CD1c-positive myeloid dendritic cell (primary cell): ENCODE measurements around the gene ZNF180.
"Not testable (repeated sequence)": the region's sequence is repeated elsewhere in the genome, so short reads cannot be mapped to it uniquely, and the experiment has no call there.

Experiments
- DNase-seq: peaks from one replicate; pipeline ENCODE4 v3.0.0-alpha.2; 2016; ENCODE audit errors: extremely low spot score

ZNF180 gene

GRCh38 chr19:44499962-44500949 lies at the start of gene ZNF180:
Gene ZNF180, minus strand, starts transcription at chr19:44500522. Its CDS starts 3,188 bp downstream, at chr19:44497334.
- peak; percentile 97 for DNase-seq

GRCh38 chr19:44549507-44549906 lies 49.2 kb upstream of the ZNF180 start:
- DNase-seq, result no peak

- no peak for DNase-seq
Observed at GRCh38 chr19:44548736-44549135, 48.4 kb upstream of the ZNF180 start.

GRCh38 chr19:44544031-44544430 lies 43.7 kb upstream of the ZNF180 start:
- no peak for DNase-seq

- DNase-seq, result no peak
Observed at GRCh38 chr19:44542671-44543070, 42.3 kb upstream of the ZNF180 start.

GRCh38 chr19:44540736-44541135 lies 40.4 kb upstream of the ZNF180 start:
- DNase-seq, result no peak

- DNase-seq, result no peak
Observed at GRCh38 chr19:44539991-44540390, 39.7 kb upstream of the ZNF180 start.

DNA sequence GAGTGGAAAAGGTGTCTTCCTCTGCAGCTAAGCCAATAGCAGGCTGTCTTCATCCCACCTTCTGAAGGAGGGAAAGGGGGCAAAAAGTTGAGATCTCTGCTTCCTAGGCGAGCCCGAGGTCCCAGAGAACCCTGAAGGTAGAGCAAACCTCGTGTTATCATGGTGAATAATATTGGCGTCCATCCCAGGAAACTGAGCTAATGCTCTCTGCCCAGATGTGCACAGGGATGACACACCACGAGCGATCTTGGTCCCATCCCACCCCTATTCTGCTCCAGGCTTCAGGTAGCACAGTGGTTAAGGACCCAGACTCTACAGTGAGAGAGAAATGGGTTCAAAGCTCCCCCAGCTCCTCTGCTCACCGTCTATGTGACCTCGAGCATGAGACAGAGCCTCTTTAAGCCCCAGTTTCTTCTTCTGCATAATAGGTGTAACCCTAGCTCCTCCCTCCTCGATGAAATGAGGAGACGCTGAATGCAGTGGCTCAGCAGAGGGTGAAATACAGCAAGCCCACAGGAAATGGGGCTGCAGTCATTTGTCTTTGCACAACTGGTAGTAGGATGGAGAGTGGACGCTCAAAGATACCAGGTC lies 39.0 kb upstream of the ZNF180 start:
- no peak for DNase-seq

- not testable (repeated sequence) for DNase-seq
Observed at GRCh38 chr19:44535361-44535760, 35.0 kb upstream of the ZNF180 start.

DNA sequence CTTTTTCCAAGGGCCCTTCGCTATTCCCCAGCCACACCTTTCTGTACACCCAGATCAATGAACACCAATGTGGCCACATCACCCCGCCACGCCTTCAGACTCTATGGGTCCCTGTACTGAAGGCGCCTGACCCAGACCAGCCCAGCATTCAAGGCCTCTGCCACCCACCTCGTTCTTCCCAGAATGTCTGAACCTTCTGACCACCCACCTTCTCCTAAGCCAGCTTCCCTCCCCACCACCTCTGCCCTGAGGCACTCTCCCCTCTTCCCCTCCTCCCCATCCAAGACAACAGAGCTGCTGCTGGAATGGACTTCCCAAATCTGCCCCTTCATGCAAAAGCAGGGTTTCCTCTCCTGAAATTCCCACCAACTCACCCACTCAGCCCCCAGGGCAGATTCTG lies 32.5 kb upstream of the ZNF180 start:
- no peak for DNase-seq

- peak; percentile 3 for DNase-seq
Observed at GRCh38 chr19:44530777-44531176, 30.5 kb upstream of the ZNF180 start.

DNA sequence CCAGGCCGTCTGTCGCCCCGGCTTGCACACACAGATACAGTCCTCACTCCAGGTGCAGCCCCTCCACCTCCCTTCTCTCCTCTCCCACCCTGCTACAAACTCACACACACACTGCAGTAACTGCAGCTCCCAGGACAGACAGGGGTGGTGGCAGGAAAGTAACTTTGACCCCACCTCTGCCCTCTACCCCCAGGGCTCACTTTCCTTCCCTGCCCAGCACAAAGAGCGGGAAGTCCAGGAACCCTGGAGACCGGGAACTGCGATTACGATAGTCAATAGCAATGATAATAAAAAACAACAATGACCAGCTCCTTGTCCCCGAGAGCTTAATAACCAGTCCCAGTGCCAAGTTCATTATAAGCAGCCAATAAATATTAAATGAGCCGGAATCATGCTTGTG lies 29.2 kb upstream of the ZNF180 start, which contains the start of gene CEACAM20:
CEACAM20 (minus strand) TSS at position 140 of the 400 bp plus-strand sequence. CDS start 166 bp downstream, outside the sequence.
- DNase-seq, result no peak

DNA sequence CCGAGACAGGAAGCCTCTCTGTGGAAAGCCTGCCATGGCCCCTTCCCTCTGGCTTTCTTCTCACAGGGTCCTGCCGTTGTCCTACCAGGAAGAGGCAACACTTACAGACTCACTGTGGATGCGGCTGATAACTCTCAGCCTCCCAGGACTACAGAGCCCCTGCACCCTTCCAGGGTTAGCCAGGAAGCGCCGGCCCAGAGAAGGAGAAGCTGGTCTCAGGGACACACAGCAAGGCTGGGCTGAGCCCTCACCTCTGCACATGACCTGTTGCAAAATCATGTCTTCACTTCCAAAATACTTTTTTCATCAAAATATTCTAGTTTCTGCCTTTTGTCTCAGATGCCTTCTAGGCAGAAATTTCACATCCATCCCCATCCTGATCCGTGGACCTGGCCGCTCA lies 27.2 kb upstream of the ZNF180 start:
- no peak for DNase-seq

DNA sequence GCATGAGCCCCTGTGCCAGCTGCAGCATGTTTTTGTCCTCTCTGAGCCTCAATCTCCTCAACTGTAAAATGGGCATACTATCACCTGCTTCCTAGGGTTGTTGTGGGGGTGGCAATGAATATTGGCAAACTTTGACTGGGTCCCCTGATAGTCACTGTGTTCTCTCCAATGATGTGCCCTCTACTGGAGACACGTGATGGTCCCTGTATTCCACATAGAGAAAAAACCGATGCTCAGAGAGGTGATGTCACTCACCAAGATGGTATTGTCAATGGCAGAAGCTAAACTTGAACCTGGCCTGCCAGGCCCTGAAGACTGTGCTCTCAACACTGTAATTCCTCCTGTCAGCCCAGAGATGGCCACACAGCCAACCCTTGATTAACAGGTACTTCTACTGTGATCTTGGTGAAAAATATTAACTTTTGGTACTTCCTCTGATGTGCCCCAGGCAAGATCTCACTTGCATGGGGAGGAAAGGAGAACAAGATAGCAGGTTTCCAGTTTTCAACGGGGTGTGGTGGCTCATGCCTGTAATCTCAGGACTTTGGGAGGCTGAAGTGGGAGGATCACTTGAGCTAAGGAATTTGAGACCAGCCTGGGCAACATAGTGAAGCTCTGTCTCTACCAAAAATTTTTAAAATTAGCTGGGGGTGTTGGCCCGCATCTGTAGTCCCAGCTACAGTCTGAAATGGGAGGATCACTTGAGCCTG lies 25.6 kb upstream of the ZNF180 start:
- no peak for DNase-seq

DNA sequence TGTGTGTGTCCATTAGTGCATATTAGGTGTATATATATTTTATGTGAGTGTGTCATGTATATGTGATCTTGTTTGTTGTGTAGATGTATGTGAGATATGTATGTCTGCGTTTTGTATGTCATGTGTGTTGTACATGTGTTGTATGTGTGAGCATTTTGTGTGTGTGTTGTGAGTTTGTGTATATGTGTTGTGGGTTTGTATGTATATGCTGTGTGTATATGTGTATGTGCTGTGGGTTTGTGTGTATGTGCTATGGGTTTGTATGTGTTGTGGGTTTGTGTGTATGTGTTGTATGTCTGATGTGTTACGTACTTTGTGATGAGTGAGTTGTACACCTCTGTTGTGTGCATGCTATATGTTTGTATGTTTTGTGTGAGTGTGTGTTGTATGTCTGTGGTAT lies 21.0 kb upstream of the ZNF180 start:
- DNase-seq, result no peak

- DNase-seq, result no peak
Observed at GRCh38 chr19:44517146-44517545, 16.8 kb upstream of the ZNF180 start.

- DNase-seq, result no peak
Observed at GRCh38 chr19:44515907-44516306, 15.6 kb upstream of the ZNF180 start.

DNA sequence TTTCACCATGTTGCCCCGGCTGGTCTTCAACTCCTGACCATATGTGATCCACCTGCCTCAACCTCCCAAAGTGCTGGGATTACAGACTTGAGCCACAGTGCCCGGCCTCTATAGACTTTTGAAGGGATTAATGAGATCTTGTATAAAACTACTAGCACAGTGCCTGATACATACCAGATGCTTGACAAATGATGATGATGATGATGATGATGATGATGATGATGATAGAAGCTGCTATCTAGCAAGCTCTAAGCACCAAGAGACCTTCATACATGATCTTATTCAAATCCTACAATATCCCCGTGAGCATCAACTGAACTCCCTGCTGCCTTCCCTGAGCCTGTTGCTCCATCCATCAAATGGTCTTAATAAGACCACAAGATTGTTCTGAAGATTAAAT lies 14.7 kb upstream of the ZNF180 start:
- DNase-seq, result no peak

DNA sequence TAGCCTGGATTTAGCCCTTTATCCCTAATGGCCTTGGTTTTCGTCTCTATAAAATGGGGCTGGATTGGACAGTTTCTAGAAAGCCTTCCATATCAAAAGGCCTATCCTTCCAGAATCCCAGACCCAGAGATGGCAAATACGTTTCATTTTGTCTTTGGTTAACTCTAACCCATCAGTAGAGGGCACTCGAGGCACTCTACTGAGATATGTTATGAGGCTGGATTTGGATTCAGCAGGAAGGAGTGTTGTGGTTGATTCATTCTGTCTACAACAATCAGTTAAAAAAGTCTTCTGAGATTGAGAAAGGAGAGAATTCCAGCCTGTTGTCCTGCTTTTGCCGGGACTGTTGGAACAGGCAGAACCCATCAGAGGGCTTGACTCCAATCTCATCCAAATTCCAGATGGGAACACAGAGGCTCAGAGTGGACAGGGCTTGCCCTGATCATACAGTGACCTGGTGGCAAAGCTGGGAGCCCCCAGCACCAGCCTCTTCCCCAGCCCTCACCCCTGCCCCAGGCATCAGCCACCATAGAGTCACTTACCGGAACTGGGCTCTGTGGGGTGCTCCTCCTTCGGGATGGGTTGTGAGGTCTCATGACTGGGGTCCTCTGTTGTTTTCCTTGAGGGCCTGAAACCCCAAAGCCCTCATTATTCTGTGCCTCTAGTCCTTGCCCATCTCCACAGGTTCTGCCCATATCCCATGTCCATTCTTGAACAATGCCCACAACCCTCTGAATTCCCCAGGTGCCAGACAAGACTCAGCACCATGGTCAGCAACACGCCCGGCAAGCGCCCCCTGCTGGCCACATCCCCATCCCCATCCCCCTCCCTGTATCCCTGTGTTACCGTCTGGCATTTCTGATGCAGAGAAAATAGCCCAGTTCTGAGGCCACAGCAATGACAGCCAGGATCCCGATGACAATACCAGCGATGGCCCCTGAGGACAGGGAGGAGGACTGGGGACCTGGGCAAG lies 12.3 kb upstream of the ZNF180 start:
- DNase-seq, result peak; percentile 28

DNA sequence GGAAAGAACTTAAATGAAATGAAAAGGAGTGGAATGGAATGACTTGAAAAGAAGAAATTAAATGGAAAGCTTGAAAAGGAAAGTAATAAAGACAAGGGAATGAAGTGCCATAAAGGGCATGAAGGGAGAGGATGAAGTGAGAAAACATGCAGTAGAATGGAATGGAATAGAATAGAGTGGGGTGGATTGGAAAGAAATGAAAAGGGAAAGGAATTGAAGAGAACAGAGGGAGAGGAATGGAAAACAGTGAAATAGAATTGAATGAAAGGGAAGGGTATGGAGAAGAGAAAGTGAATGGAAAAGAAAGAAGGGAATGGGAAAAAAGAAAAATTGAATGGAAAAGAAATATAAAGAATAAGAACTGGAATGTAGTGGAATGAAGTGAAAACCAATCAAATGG lies 9.2 kb upstream of the ZNF180 start:
- DNase-seq, result no peak

DNA sequence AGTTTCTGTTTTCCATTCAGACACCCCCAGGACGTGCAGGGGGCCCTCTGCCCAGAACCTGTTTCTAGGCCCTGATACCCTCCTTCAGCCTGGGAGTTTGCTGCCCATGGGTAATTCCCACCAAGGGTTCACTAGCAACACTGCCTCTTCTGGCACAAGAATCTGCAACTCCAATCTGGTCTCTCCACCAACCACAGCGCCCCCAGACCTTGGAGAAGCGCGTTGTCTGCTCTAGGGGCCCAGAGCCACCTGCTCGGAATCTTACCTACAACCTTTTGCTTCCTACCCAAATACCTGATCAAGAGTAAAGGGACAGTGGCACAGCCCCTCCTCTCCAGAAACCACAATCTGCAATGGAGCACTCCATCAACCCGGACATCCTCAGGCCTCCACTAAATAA lies 763 bp downstream of the ZNF180 start:
- DNase-seq, result no peak
